Measurements from ENCODE around the gene RAB1A. TPM values are rescaled to one million over a fixed set of nuclear protein-coding genes. Genes with fewer than 3 reads are reported as not detected.

Gene RAB1A
- total RNA-seq, 1 donor from 2014 or later = 128 TPM

DNA sequence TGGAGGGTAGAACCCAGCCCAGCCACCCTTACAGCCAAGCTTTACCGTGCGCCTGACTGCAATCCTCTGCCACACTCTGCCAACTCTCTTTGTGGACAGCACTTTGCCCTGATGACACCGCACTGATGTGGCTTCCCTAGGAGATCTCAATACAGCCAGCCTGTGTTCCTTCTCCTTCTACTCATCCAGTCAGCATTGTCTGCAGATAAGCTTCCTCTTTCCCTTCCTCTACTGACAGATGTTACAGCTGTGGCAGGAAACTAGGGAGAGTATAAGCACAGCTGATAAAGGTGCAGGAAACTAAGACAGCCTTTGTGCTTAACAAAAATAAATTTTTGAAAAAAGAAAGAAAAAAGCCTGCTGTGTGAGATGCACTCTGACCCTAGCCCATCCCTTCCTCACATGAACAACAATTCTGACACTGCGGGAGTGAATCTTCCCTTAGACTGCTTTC, 48.6 kb downstream of the RAB1A start:
- no peak for DNase-seq (ENCODE audit: extremely low spot score, unreplicated experiment)
- H3K27me3 Mint-ChIP-seq = no peaks in the 10 kb centered on the region
- H3K4me3 Mint-ChIP-seq = no peak overlapping the region
- no peak overlapping the region for H3K27ac Mint-ChIP-seq
- TF ChIP-seq, protein P1, sequence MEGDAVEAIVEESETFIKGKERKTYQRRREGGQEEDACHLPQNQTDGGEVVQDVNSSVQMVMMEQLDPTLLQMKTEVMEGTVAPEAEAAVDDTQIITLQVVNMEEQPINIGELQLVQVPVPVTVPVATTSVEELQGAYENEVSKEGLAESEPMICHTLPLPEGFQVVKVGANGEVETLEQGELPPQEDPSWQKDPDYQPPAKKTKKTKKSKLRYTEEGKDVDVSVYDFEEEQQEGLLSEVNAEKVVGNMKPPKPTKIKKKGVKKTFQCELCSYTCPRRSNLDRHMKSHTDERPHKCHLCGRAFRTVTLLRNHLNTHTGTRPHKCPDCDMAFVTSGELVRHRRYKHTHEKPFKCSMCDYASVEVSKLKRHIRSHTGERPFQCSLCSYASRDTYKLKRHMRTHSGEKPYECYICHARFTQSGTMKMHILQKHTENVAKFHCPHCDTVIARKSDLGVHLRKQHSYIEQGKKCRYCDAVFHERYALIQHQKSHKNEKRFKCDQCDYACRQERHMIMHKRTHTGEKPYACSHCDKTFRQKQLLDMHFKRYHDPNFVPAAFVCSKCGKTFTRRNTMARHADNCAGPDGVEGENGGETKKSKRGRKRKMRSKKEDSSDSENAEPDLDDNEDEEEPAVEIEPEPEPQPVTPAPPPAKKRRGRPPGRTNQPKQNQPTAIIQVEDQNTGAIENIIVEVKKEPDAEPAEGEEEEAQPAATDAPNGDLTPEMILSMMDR (conservative IDR thresholded peaks at IDR 0.05) = no peak
- no peaks in the 10 kb centered on the region for H3K9me3 Mint-ChIP-seq
- H3K36me3 Mint-ChIP-seq = peaks cover 26% of the 10 kb centered on the region
- H3K4me1 Mint-ChIP-seq (ENCODE audit: unreplicated experiment) = peaks cover 1% of the 10 kb centered on the region

DNA sequence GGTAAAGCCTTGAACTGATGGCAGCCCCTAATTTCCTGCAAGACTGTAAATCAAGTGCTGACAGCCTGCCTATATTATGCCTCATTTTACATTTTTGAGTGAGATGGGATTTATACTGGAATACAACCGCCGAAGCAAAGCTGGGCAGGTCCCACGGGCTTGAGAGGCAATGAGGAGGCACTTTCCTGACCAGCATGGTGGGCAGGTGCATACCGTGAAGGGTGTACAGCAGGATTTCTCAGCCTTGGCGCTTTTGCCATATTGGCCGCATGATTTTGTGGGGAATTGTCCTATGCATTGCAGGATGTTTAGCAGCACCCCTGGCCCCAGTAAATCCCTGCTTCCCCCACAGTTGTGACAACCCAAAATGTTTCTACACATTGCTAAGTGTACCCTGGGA, 50.9 kb downstream of the RAB1A start:
- Mint-ChIP-seq H3K4me1 (ENCODE audit: unreplicated experiment) (peaks cover 10% of the 10 kb centered on the region), H3K36me3 (peaks cover 21% of the 10 kb centered on the region), H3K9me3 (no peaks in the 10 kb centered on the region), H3K4me3 (no peak overlapping the region), H3K27me3 (no peaks in the 10 kb centered on the region), H3K27ac (no peak overlapping the region)
- TF ChIP-seq, protein P1 (conservative IDR thresholded peaks at IDR 0.05) = no peak
- no peak for DNase-seq (ENCODE audit: extremely low spot score, unreplicated experiment)

GRCh38 chr2:65077898-65078297, 52.0 kb downstream of the RAB1A start:
- Mint-ChIP-seq H3K36me3 (peaks cover 23% of the 10 kb centered on the region), H3K27ac (peak overlapping the region; percentile 52), H3K4me3 (no peak overlapping the region), H3K9me3 (no peaks in the 10 kb centered on the region), H3K27me3 (no peaks in the 10 kb centered on the region), H3K4me1 (ENCODE audit: unreplicated experiment) (peaks cover 10% of the 10 kb centered on the region)
- DNase-seq (ENCODE audit: extremely low spot score, unreplicated experiment) = no peak
- TF ChIP-seq, protein P1 (conservative IDR thresholded peaks at IDR 0.05) = no peak

DNA sequence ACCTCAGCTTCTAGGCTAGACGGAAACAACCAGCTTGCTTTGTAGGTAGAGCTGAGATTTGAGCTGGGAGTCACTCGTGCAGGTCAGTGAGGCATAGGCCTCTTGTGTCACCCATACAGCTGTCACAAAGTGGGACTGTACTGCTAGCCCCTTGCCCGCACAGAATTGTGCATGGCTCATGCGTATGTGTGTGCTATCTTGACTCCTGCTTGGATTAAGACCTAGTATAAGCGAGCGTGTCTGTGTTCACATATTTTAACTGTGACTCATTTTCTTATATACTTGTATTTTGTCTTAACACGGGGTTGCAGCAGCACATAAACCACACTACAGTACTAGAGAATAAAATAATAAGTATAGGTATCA, 53.6 kb downstream of the RAB1A start:
- peaks cover 15% of the 10 kb centered on the region for H3K36me3 Mint-ChIP-seq
- DNase-seq (ENCODE audit: extremely low spot score, unreplicated experiment) = no peak
- H3K27ac Mint-ChIP-seq = peak overlapping the region; percentile 77
- H3K27me3 Mint-ChIP-seq = no peaks in the 10 kb centered on the region
- no peak overlapping the region for H3K4me3 Mint-ChIP-seq
- peaks cover 10% of the 10 kb centered on the region for H3K4me1 Mint-ChIP-seq (ENCODE audit: unreplicated experiment)
- H3K9me3 Mint-ChIP-seq = no peaks in the 10 kb centered on the region
- TF ChIP-seq, protein P1 (conservative IDR thresholded peaks at IDR 0.05) = no peak

DNA sequence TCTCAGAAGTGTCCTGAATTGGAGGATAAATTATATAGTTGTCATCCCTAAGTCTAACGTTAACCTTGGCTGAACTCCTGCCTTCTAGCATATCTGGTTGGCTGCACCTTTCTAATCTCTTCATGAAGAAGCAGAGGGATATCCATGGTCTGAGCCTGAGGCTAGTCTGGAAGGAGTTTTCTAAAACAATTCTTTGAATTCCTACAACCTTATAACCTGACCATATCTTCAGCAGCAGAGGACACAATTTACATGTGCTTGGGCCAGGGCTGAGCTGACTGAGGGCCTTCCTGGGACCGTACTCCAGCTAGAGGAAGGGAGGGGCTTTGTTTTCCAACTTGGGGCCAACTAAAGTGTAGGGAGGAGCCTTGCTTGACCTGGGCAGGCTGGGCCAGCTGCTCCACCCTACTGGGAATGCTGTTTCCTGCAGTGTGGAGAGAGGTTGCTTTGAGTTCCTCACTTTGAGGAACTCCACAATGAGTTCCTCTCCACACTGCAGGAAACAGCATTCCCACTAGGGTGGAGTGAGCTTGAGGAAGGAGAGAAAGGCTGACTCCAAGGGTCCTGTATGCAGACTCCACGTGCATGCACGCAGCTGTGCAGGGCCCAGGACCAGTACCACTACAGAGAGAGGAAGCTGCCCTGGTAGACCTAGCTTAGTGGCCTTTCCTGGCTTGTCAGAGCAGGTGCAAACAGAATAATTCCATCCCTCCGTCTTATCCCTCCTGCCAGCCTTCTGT, 54.1 kb downstream of the RAB1A start:
- TF ChIP-seq, protein P1 (conservative IDR thresholded peaks at IDR 0.05) = no peak
- no peak overlapping the region for H3K4me3 Mint-ChIP-seq
- peak overlapping the region; percentile 77 for H3K27ac Mint-ChIP-seq
- H3K36me3 Mint-ChIP-seq = peaks cover 15% of the 10 kb centered on the region
- no peaks in the 10 kb centered on the region for H3K27me3 Mint-ChIP-seq
- peaks cover 10% of the 10 kb centered on the region for H3K4me1 Mint-ChIP-seq (ENCODE audit: unreplicated experiment)
- no peaks in the 10 kb centered on the region for H3K9me3 Mint-ChIP-seq
- no peak for DNase-seq (ENCODE audit: extremely low spot score, unreplicated experiment)

Measured in type B pancreatic cell (in vitro differentiated cells).